GM06990 (cell line): Measurements from ENCODE around the gene PIK3R1.
"Not testable (repeated sequence)": the region's sequence is repeated elsewhere in the genome, so short reads cannot be mapped to it uniquely, and the experiment has no call there.

ENCODE experiments used
- DNase-seq: peaks from one replicate; pipeline ENCODE4 v3.0.0-alpha.2; 2011; ENCODE audit not compliant: insufficient read length; ENCODE audit errors: extremely low read depth
- H3K27me3 ChIP-seq: replicated peaks from 2 replicates; pipeline ENCODE4 v1.6.0; 2011; ENCODE audit warnings: low read length; ENCODE audit not compliant: control insufficient read depth, insufficient read depth
- H3K36me3 ChIP-seq: 2 replicates; pipeline ENCODE4 v1.5.1; 2011; ENCODE audit warnings: low read length; ENCODE audit not compliant: control insufficient read depth, insufficient read depth
- H3K4me3 ChIP-seq: replicated peaks from 2 replicates; pipeline ENCODE4 v1.5.1; 2011; ENCODE audit warnings: low read depth, mild to moderate bottlenecking, control low read depth, low read length
- TF ChIP-seq, protein P1 (sequence below): IDR thresholded peaks from 2 replicates; pipeline ENCODE4 v1.5.1; 2011; ENCODE audit warnings: low read length, control low read depth, mild to moderate bottlenecking, inconsistent platforms; ENCODE audit not compliant: insufficient read depth, poor library complexity, severe bottlenecking

PIK3R1 gene

DNA sequence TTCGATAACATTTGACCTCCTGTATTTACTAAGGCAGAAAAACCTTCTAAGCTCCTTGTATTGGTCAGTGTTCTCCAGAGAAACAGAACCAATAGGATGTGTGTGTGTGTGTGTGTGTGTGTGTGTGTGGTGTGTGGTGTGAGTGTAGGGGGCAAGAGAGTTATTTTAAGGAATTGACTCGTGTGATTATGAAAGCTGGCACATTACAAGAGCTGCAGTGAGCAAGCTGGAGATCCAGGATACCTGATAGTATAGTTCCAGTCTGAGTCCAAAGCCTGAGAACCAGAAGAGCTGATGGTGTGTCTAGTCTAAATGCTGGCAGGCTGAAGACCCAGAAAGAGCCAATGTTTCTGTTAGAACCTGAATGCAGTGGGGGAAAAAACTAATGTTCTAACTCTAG lies 21.2 kb upstream of the PIK3R1 start:
- no peak for DNase-seq
- Histone ChIP-seq H3K36me3 (no peaks in the 10 kb centered on the region), H3K4me3 (no peak overlapping the region), H3K27me3 (no peaks in the 10 kb centered on the region)
- TF ChIP-seq, protein P1, sequence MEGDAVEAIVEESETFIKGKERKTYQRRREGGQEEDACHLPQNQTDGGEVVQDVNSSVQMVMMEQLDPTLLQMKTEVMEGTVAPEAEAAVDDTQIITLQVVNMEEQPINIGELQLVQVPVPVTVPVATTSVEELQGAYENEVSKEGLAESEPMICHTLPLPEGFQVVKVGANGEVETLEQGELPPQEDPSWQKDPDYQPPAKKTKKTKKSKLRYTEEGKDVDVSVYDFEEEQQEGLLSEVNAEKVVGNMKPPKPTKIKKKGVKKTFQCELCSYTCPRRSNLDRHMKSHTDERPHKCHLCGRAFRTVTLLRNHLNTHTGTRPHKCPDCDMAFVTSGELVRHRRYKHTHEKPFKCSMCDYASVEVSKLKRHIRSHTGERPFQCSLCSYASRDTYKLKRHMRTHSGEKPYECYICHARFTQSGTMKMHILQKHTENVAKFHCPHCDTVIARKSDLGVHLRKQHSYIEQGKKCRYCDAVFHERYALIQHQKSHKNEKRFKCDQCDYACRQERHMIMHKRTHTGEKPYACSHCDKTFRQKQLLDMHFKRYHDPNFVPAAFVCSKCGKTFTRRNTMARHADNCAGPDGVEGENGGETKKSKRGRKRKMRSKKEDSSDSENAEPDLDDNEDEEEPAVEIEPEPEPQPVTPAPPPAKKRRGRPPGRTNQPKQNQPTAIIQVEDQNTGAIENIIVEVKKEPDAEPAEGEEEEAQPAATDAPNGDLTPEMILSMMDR = no peak

DNA sequence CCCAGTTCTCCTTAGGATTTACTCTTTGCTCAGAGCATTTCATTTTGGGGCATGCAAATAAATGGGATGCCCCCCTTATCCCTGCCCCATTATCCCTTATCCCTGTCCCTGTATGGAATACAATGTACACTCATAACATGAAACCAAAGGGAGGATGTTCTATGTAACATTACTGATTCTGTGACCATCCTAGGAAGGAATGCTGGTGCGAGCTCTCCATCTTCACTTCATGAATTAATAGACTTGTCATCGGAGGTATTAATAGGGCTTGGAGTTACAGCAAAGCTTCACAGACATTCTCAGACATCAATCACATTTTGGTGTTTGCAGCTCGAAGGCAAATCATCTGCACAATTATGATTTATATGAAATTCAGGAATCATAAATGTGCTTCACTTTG lies 20.4 kb upstream of the PIK3R1 start:
- DNase-seq = no peak
- H3K4me3 ChIP-seq = no peak overlapping the region
- no peaks in the 10 kb centered on the region for H3K27me3 ChIP-seq
- H3K36me3 ChIP-seq = no peaks in the 10 kb centered on the region
- TF ChIP-seq, protein P1 = no peak

DNA sequence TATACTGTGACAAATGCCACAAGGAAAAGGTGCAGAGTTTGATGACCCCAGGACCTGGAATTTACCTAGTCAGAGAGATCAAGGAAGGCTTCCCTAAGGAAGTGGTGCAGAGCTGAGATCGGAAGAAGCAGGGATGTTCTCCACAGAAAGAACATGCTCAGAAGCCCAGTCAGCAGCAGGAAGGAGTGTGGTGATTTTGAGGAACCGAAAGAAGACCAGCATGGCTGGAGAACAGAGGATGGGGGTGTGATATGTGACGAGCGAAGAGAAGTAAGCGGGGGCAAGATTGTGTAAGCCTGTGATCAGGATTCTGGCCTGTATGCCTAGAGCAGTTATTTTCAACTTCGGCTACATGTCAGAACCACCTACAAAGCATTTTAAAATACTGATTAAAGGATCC lies 18.7 kb upstream of the PIK3R1 start:
- no peaks in the 10 kb centered on the region for H3K36me3 ChIP-seq

DNA sequence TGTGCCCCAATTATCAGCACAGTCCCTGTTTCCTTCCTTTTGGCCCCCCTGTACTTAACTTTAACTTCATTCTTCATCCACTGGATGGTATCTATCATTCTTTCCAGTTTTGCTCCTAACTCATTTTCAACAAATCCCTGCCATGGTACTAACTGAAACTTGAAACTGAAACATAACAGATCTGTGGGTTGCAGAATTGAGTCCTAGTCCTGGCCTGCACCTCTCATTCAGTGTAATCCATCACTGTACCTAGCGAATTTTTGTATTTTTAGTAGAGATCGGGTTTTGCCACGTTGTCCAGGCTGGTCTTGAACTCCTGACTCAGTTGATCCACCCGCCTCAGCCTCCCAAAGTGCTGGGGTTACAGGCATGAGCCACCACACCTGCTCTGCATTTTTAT lies 15.3 kb upstream of the PIK3R1 start:
- H3K4me3 ChIP-seq = no peak overlapping the region
- no peak for DNase-seq

More for the DNA sequence above, 18.7 kb upstream of the PIK3R1 start:
- H3K27me3 ChIP-seq = no peaks in the 10 kb centered on the region
- DNase-seq = peak; percentile 54
- H3K4me3 ChIP-seq = no peak overlapping the region
- TF ChIP-seq, protein P1 = no peak

DNA sequence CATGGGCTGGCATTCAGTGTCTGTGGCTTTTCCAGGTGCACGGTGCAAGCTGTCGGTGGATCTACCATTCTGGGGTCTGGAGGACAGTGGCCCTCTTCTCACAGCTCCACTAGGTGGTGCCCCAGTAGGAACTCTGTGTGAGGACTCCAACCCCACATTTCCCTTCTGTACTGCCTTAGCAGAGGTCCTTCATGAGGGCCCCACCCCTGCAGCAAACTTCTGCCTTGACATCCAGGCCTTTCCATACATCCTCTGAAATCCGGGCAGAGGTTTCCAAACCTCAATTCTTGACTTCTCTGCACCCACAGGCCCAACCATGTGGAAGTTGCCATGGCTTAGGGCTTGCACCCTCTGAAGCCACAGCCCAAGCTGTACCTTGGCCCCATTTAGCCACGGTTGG lies 4.9 kb upstream of the PIK3R1 start:
- not testable (repeated sequence) for DNase-seq, H3K27me3 ChIP-seq, H3K36me3 ChIP-seq, H3K4me3 ChIP-seq

More for the DNA sequence above, 15.3 kb upstream of the PIK3R1 start:
- Histone ChIP-seq H3K27me3 (no peaks in the 10 kb centered on the region), H3K36me3 (no peaks in the 10 kb centered on the region)
- TF ChIP-seq, protein P1 = no peak

DNA sequence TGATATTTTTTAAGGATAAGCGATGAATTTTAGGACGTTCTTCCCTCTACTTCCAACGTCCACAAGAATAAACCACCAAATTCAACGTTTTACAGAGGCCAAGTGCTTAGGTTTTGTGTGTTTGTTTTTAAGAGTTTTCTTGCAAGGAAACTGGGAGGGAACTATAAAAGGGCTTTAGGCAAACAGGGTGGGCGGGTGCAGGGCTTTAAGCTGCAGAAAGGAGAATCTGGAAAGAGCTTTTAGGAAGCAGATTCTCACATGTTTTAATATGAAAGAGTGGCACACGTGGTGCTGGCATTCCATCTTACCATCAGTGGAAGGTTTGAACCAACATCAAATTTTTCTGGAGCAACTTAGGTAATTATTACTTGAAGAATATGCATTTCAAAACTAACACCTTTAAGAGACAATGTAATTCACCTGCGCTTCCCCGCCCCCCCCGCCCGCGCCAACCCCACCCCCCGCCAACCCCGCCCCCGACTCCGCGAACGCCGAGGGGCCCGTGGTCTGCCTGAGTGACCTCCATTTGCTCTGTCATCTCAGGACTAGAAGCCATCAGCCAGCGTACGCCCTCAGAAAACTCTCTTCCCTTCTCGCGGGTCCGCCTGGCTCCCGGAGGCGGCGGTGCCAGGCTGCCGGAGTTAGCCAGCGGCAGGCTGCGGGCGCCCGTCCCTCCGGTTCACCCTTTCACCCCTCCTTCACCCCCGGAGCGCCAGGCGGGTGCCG lies 911 bp upstream of the PIK3R1 start:
- no peak for DNase-seq
- Histone ChIP-seq H3K27me3 (no peaks in the 10 kb centered on the region), H3K36me3 (no peaks in the 10 kb centered on the region), H3K4me3 (peak overlapping the region; percentile 84)
- TF ChIP-seq, protein P1 = no peak
